ENCODE data around the gene CETP.

GRCh38 chr16:56939801-56940200 lies 21.9 kb upstream of the CETP start:
- TF ChIP-seq EZH2phosphoT487 (IDR thresholded peaks at IDR 0.05; ENCODE audit: borderline replicate concordance, low read length) = no peak
- TF ChIP-seq CTCF (conservative IDR thresholded peaks at IDR 0.05; ENCODE audit: low read depth, low read length) = no peak
- no peak for TF ChIP-seq EZH2 (IDR thresholded peaks at IDR 0.05; ENCODE audit: low read length, unreplicated experiment)

Measured in PC-3 (cell line).